ENCODE measurements around the gene TMEM18. TPM values are rescaled to one million over a fixed set of nuclear protein-coding genes. Genes with fewer than 3 reads are reported as not detected.

The TMEM18 gene
- total RNA-seq, 1 experiment from 2014 or later = 30.7 TPM

- Histone ChIP-seq H3K14ac (ENCODE audit: insufficient read depth, low read length) (no peak overlapping the region), H2BK12ac (ENCODE audit: insufficient read length, low read depth, low read length) (no peak overlapping the region)
- H3K4me3 Mint-ChIP-seq = peak overlapping the region in 1 of 2 experiments; percentile 9; a peak in 1 of 5 replicates
These were observed 3.3 kb upstream of the TMEM18 start for GRCh38 chr2:680496-680895.

More at GRCh38 chr2:680496-680895, 3.3 kb upstream of the TMEM18 start:
- Histone ChIP-seq H3K4me1 (ENCODE audit: insufficient read depth, low read length) (no peaks in the 10 kb centered on the region), H2BK5ac (ENCODE audit: insufficient read length, low read length) (no peak overlapping the region), H3K9ac (ENCODE audit: extremely low read depth, insufficient read length, low read length) (no peak overlapping the region), H3T11ph (ENCODE audit: low read length) (no peak overlapping the region), H3K56ac (ENCODE audit: insufficient read length, low read depth, low read length) (no peak overlapping the region), H3K4ac (ENCODE audit: low read depth, low read length) (no peak overlapping the region), H3K18ac (ENCODE audit: insufficient read length, low read depth, low read length) (no peak overlapping the region), H3K4me2 (ENCODE audit: insufficient read depth, insufficient read length, low read length) (no peak overlapping the region), H2BK20ac (ENCODE audit: low read depth, low read length, poor library complexity, severe bottlenecking) (no peak overlapping the region), H4K8ac (replicated peaks; ENCODE audit: insufficient read length, low read depth, low read length) (no peak overlapping the region), H3K79me1 (ENCODE audit: insufficient read depth, low read depth, low read length, poor library complexity, severe bottlenecking) (no peaks in the 10 kb centered on the region), H3K27me3 (ENCODE audit: insufficient read depth, low read length) (no peaks in the 10 kb centered on the region), H3K27ac (ENCODE audit: insufficient read length, low read depth, low read length) (no peak overlapping the region), H4K5ac (ENCODE audit: insufficient read length, low read depth, low read length) (no peak overlapping the region), H2AK5ac (ENCODE audit: insufficient read length, low read length) (no peak overlapping the region), H3K9me3 (ENCODE audit: control insufficient read depth, low read depth, low read length) (peaks cover 3% of the 10 kb centered on the region), H3K23ac (ENCODE audit: insufficient read length, low read depth, low read length) (no peak overlapping the region), H4K20me1 (ENCODE audit: control insufficient read depth, insufficient read depth, insufficient read length) (no peaks in the 10 kb centered on the region), H2AFZ (ENCODE audit: low read length) (no peak overlapping the region), H2BK15ac (ENCODE audit: low read depth, low read length) (no peak overlapping the region), H3K79me2 (ENCODE audit: insufficient read depth, low read length) (peaks cover 1% of the 10 kb centered on the region; the same call in 1 of the 2 replicates), H2BK120ac (ENCODE audit: low read depth, low read length, poor library complexity, severe bottlenecking) (no peak overlapping the region), H4K91ac (ENCODE audit: insufficient read length, low read depth, low read length) (no peak overlapping the region), H3K23me2 (ENCODE audit: insufficient read length, low read depth, low read length, poor library complexity, severe bottlenecking) (peaks cover 8% of the 10 kb centered on the region)
- H3K27me3 Mint-ChIP-seq (ENCODE audit: low read depth) = no peaks in the 10 kb centered on the region; the same call in 1 of the 2 replicates
- peaks cover 16 to 20% of the 10 kb centered on the region in 2 experiments for H3K9me3 Mint-ChIP-seq
- peaks cover 16 to 19% of the 10 kb centered on the region in 2 experiments for H3K4me1 Mint-ChIP-seq
- DNase-seq = no peak
- H3K36me3 Mint-ChIP-seq (ENCODE audit: insufficient read depth in 1 of 3, low read depth in 3 of 3) = peaks cover 36 to 45% (median 37%) of the 10 kb centered on the region in 3 experiments
- no peak overlapping the region for H3K27ac Mint-ChIP-seq
- no CpG with 5 or more reads among the region's 8 CpGs for WGBS (ENCODE audit: extremely low coverage, insufficient read length, low lambda C conversion rate)
- TF ChIP-seq CTCF (conservative IDR thresholded peaks at IDR 0.05) = no peak
